ENCODE data around the gene FLT3LG.
"Not testable (repeated sequence)": the region's sequence is repeated elsewhere in the genome, so short reads cannot be mapped to it uniquely, and the experiment has no call there.

FLT3LG gene

DNA sequence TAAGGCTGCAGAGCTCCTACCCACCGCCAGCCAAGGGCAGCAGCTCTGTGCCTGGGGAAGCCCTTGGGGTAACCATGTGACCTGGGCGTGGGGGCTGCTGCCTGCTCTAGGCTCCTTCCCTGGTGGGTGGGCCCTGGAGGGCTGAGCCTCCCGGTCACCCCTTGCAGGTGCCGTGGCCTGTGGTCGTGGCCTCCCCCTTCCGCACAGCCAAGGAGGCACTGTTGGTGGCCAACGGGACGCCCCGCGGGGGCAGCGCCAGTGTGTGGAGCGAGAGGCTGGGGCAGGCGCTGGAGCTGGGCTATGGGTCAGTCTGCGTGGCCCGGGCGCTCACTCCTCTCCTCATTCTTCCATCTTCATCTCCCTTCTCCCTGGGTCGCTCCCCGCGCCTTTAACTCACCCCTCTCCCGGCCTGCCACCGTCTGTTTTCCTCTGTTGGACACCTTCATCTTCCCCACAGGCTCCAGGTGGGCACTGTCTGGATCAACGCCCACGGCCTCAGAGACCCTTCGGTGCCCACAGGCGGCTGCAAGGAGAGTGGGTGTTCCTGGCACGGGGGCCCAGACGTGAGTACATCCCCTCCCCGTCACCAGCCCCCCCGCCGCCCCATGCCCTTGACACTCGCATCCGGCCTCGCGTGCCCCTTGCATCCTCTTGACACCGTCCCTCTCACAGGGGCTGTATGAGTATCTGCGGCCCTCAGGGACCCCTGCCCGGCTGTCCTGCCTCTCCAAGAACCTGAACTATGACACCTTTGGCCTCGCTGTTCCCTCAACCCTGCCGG lies 9.9 kb upstream of the FLT3LG start:
- no peak for DNase-seq

DNA sequence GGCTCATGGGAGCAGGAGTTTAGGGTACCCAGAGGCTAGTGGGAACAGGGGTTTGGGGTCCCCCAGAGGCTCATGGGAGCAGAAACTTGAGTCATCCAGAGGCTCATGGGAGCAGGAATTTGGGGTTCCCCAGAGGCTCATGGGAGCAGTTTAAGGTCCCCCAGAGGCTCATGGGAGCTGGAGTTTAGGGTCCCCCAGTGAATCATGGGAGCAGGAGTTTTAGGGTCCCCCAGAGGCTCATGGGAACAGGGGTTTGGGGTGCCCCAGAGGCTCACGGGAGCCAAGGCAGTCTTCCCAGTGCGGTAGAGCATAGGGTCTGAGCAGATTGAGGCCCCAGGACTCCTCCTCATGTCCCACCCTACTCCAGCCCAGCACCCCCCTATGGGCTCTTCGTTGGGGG lies 8.6 kb upstream of the FLT3LG start:
- DNase-seq: no peak

DNA sequence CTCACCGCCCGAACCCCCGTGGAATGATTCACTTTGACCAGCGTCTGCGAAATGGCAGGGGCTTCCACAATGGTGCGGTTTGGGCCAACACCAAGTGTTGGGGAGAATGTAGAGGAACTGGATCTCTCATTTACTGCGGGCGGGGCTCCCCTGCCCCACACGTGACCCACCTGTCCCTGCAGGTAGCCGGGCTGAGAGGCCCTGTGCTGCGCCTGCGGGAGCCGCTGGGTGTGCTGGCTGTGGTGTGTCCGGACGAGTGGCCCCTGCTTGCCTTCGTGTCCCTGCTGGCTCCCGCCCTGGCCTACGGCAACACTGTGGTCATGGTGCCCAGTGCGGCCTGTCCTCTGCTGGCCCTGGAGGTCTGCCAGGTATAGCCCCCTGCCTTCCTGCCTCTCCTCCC lies 5.8 kb upstream of the FLT3LG start:
- DNase-seq: peak; percentile 32

DNA sequence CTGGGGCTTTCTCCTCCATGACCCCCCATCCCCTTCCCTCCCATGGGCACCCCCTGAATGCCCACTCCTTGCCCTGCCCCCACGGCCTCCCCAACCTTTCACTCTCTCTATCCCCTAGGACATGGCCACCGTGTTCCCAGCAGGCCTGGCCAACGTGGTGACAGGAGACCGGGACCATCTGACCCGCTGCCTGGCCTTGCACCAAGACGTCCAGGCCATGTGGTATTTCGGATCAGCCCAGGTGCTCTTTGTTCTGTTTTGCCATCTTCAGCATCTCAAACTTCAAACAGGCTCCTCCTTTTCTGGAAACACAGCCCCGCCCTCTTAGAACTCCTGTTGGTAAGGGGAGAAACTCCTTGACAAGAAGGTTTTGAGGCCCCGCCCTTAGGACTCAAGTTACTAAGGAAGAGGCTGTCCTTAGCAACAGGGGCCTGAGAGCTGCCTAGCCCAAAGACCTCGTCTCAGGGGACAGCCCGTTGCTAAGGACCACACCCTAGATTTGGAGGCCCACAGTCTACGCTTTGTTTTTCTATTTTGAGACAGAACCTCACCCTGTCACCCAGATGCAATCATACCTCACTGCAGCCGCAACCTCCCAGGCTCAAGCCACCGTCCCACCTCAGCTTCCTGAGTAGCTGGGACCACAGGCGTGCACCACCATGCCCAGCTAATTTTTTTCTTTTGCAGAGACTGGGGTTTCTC lies 5.1 kb upstream of the FLT3LG start:
- DNase-seq: peak; percentile 88

DNA sequence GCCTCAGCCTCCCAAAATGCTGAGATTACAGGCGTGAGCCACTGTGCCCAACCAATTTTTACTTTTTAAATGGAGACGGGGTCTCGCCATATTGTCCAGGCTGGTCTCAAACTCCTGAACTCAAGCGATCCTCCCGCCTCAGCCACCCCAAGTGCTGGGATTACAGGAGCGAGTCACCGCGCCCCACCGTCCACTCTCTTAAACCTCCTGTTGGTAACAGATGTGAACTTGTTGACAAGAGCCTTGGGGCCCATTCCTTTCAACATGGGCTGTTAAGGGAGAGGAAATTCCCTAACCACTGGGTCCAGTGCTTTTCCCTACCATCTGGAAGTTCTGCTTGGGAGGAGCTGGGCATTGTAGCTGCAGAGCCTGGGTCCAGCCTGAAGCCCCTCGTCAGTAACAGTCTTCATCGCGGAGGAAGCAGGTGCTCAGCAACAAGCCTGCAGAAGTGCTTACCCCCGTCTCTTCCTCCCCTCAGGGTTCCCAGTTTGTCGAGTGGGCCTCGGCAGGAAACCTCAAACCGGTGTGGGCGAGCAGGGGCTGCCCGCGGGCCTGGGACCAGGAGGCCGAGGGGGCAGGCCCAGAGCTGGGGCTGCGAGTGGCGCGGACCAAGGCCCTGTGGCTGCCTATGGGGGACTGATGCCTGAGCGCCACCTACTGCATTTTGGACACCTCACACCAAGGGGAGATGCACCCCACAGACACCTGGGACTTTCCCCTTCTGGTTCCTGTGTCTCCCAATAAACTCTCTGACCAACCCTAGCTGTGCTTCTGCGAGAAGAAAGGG lies 4.0 kb upstream of the FLT3LG start:
- no peak for DNase-seq

DNA sequence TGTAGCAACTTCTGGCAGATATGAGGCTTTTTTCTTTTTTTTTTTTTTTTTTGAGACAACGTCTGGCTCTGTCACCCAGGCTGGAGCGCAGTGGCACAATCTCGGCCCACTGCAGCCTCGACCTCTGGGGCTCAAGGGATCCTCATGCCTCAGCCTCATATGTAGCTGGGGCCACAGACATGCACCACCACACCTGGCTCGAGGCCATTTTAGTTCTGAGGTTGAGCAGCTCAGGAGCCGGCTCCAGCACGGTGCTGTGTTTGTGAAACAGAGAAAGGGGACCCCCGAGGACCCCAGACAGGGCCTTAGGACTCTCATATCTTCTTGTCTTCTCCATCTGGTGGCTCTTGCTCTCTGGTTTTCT lies 3.4 kb upstream of the FLT3LG start:
- DNase-seq: no peak

DNA sequence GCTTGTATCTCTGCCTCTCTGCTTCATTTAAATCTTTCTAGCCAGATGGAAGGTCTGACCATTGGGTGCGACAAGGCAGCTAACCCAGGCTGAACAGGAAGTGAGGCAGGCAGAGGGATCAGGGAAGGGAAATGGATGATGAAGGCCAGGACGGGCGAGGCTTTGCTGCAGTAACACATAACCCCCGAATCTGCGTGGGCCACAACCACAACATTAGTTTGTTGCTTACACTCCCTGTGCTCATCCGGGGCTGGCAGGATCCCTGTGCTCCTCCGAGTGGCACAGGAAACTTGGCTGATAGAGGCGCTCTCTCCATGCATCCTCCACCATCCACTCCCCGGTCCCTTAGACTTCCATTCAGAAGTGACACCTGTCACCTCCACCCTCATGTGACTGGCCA lies 1.1 kb upstream of the FLT3LG start:
- no peak for DNase-seq

DNA sequence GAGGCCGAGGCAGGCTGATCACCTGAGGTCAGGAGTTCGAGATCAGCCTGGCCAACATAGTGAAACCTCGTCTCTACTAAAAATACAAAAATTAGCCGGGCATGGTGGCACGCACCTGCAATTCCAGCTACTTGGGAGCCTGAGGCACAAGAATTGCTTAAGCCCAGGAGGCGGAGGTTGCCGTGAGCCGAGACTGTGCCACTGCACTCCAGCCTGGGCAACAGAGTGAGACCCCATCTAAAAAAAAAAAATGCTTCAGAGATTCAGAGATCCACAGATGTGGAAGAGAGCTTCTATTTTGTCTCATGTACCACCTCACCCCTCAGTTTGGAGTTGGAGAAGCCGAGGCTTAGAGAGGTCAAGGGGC lies 531 bp upstream of the FLT3LG start:
- DNase-seq: not testable (repeated sequence)

DNA sequence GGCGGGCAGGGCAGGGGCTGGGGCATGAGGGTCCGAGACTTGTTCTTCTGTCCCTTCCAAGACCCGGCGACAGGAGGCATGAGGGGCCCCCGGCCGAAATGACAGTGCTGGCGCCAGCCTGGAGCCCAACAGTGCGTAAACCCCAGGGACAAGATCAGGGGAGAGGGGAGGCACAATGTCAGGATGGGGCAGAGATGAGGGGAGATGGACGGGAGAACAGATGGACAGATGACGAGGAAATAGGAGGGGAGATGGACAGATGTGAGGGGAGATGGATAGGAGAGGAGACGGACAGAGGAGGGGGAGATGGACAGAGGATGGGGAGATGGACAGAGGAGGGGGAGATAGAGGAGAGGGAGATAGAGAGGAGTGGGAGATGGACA lies 518 bp downstream of the FLT3LG start:
- no peak for DNase-seq

DNA sequence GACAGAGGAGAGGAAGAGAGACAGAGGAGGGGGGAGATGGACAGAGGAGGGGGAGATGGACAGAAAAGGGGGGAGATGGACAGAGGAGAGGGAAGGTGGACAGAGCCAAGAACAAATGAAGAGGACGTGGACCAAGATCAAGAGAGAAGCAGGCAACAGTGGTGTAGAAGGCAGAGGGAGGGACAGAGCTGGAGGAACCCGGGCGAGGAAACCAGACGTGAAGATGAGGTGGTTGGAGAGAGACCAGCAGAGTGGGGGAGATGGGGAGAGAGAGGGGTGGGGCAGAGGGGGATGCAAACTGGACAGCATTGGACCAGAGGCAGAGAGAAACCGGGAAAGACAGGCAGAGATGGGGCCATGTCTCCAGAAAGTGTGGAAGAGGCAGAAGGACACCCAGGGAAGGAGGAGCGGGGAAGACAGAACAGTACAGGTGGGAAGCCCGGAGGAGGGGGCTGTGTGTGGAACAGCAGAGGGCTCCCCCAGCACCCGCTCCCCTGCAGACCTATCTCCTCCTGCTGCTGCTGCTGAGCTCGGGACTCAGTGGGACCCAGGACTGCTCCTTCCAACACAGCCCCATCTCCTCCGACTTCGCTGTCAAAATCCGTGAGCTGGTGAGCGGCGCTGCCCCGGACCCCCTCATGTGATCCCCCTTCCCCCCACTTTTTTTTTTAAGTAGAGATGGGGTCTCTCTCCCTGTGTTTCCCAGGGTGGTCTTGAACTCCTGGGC lies 1.3 kb downstream of the FLT3LG start:
- DNase-seq: no peak

DNA sequence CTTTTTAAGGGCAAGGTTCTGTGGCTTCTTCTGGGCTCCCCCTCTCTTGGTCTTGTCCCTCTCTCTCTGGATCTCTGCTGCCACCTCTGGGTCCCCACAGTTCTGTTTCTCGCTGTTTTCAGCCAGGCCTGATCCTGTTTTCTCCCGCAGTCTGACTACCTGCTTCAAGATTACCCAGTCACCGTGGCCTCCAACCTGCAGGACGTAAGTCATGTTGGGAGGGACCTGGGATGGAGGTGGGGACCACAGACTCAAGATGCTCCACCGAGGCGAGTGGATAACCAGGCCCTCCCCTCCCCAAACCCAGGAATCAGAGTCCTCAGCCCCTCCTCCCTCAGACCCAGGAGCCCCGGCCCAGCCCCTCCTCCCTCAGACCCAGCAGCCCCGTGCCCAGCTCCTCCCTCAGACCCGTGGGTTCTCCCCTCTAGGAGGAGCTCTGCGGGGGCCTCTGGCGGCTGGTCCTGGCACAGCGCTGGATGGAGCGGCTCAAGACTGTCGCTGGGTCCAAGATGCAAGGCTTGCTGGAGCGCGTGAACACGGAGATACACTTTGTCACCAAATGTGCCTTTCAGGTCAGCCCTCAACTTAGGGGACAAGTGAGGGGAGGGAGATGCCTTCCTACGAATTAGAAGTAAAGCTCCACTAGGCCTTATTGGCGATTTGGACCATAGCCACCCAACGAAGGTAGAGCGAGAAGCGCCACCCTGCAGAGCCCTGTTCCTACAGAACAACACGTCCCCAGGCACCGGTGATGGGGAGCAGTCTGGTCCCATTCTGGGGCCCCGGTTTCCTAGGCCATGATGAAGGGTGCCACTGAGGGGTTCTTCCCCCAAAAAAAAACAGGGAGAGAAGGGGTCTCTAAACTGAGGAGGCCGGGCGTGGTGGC lies 2.2 kb downstream of the FLT3LG start:
- DNase-seq: no peak

DNA sequence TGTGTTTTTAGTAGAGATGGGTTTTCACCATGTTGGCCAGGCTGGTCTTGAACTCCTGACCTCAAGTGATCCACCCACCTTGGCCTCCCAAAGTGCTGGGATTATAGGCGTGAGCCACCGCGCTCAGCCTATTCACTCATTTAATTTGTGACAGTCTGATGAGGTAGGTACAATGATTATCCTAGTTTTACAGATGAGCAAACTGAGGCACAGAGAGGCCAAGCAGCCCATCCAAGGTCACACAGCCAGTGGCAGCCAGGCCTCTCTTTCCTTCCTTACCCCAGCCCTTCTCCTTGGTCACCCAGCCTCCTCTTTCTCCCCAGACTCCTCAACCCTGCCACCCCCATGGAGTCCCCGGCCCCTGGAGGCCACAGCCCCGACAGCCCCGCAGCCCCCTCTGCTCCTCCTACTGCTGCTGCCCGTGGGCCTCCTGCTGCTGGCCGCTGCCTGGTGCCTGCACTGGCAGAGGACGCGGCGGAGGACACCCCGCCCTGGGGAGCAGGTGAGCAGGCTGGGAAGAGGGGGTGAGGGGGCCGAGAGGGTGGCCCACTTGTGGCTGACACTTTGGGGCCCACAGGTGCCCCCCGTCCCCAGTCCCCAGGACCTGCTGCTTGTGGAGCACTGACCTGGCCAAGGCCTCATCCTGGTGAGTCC lies 6.1 kb downstream of the FLT3LG start:
- no peak for DNase-seq

DNA sequence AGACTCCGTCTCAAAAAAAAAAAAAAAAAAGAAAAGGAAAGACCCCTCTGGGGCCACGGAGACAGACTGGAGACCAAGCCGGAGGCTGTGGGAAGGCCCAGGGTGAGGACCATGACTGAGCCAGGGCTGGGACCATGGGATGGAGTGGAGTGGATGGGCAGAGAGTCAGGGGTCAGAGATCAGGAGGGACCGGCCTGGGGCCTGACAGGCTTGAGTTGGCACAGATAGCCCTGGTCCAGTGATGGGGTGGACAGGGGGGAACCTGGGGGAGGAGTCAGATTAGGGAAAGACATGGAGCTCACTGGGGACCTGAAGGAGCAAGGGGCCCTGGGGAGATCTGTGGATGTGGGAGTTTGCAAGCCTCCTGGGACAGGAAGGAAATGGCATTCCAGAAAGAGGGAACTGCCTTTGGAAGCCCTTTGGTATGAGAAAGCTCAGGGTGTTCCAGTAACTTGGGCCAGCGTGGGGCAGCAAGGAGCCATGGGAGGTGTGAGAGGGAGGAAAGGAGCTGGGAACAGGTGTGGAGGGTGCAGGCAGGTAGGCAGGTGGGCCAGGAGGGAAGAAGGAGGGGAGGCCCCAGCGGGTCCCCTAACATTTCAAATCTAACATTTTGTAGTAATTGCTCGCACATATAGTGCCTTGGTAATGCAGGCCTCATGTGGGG lies 7.1 kb downstream of the FLT3LG start:
- DNase-seq: no peak

DNA sequence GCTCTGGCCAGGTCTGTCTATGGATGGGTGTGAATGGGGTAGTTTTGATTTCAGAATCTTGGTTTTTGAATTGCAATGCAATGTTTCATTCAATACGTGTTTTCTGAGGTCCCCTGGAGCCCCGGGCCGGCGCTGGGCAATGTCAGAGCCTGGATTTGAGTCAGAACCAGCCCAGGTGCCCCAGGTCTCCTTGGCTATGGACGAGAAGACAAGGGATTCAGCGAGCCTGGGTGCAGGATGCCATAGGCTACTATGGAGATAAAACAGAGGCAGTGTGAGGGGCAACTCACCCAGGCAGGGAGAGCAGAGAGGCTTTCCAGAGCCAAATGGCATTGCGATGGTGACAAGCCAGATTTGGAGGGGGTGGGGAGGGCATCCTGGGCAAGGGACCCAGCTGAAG lies 12.2 kb downstream of the FLT3LG start:
- no peak for DNase-seq

DNA sequence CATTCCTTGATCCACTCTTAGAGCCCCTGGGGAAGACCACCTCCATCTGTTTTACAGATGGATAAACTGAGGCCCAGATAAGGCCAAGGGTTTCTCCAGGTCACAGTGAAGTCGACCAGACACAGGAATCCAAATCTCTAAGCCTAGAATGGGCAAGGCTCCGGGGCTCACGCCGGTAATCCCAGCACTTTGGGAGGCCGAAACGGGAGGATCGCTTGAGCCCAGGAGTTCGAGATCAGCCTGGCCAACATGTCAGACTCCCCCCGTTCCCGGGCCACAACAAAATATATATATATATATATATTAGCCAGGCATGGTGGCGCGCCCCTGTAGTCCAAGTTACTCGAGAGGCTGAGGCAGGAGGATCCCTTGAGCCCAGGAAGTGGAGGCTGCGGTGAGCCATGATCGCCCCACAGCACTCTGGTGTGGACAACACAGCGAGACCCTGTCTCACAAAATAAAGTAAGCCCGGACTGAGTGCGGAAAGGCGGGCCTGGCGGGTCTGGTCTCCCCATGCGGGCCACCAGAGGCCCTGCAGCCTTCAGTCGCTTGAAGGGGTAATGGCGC lies 12.8 kb downstream of the FLT3LG start:
- no peak for DNase-seq

DNA sequence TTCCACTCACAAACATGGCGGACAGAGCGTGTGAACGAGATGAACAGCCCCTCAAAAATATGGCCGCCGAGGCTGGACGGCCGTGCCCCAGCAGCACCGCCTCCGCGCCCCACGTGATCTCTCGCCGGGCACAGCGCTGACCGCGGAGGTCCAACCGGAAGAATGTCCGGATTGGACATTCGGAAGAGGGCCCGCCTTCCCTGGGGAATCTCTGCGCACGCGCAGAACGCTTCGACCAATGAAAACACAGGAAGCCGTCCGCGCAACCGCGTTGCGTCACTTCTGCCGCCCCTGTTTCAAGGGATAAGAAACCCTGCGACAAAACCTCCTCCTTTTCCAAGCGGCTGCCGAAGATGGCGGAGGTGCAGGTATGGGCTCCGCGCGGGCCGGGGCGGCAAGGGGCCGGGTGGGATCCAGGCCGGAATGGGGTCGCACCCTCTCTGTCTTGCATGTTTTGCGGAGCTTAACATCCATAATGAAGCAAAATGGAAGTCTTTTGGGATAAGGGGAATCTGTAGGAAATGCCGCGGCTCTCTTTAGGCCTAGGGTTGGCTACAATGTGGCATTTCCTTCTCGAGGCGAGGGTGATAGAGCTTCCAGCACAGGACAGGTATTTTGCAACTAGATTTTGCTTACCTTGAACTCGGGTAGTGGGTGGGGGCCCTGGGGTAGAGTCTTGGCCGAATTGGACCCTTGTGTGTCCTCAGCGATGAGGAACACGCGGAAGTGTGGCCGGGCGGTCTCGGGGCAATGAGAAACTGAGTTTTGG lies 13.4 kb downstream of the FLT3LG start, which contains the start of gene RPL13A:
Gene RPL13A, plus strand, starts transcription at position 332 of the 769 bp plus-strand sequence. Its CDS starts 22 bp downstream, at position 354.
- peak; percentile 97 for DNase-seq

DNA sequence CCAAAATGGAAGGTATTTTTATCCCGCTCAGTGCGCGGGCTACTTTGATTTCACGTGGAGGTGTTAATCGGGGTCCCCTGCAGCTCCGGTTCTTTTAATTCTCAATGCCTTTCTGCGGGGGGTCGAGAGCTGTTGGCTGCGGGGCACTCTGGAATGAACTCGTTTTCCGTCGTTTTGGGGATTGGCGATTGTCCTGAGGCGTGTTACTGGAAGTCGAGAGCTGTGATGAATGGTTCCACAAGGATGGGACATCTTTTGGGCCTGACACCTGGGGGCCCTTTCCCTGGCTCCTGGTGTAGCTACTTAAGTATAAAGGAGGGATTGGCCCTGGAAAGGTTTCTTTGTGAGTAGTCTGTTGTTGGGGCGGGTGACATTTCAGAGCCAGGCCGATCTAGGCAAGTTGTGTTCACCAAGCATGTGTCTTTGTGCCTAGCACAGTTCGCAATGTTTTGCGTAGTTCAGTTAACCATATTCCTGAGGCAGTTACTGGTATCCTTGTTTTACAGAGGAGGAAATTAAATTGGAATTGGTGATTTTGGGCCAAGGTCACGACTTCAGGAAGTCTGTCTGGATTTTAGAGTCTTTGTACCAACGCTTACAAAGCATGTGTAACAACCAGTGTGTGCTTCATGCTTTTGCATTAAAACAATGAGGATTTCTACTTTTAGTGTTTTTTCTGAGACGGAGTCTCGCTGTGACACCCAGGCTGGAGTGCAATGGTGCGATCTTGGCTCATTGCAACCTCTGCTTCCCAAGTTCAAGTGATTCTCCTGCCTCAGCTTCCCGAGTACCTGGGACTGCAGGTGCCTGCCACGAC lies 14.2 kb downstream of the FLT3LG start:
- DNase-seq: no peak

DNA sequence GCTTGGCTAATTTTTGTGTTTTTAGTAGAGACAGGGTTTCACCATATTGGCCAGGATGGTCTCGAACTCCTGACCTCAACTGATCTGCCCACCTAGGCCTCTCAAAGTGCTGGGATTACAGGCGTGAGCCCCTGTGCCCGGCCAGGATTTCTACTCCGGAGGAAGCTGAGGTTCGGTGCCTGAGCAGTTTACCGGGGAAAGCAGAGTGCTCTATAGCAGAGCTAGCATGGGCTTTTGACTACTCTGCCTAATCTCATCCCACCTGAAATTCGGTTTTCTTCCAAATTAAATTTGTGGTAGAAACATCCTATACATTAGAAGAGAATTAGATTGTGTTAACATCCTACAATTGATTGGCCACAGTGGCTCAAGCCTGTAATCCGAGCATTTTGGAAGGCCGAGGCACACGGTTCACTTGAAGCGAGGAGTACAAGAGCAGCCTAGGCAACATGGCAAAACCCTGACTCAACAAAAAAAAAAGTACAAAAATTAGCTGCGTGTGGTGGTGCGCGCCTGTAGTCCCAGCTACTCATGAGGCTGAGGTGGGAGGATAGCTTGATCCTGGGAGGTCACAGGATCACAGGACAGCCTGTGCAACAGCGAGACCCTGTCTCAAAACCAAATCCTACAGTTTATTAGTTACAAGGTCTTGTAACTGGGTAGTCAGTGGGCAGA lies 15.0 kb downstream of the FLT3LG start:
- no peak for DNase-seq
